Measurements from ENCODE around the gene GALNT13.

GRCh38 chr2:154173919-154174318 lies 302.2 kb downstream of the GALNT13 start:
- TF ChIP-seq CTCF (IDR thresholded peaks at IDR 0.05; ENCODE audit: low read length) (no peak), EZH2 (optimal IDR thresholded peaks at IDR 0.05; ENCODE audit: low read depth, low read length) (no peak)

Measured in MM.1S (cell line).